ENCODE results near the gene TIE1. TPM values are rescaled to one million over a fixed set of nuclear protein-coding genes. Genes with fewer than 3 reads are reported as not detected.

The TIE1 gene
- total and polyA plus RNA-seq, 9 of the 15 experiments (the other 6 are each of a cell fraction or from before 2014, with no cell fraction given) = 0.07 to 0.49 (median 0.14) TPM; not detected in 4

- TF ChIP-seq PREB (CRISPR knock-in tag; IDR thresholded peaks at IDR 0.05) = no peak
Measured at GRCh38 chr1:43300378-43301094, at the start of gene TIE1 (continued).

GRCh38 chr1:43251024-43251423 lies 49.8 kb upstream of the TIE1 start:
- no peaks in the 10 kb centered on the region for H3K79me2 ChIP-seq (ENCODE audit: control insufficient read depth, insufficient read depth, low read length)
- H3K9me3 ChIP-seq (replicated peaks; ENCODE audit: control insufficient read depth, insufficient read depth, low read depth, low read length) = no peaks in the 10 kb centered on the region; the same call in 1 of the 2 replicates
- H4K20me1 ChIP-seq (replicated peaks; ENCODE audit: control insufficient read depth, insufficient read depth, low read length) = no peaks in the 10 kb centered on the region
- in situ Hi-C loops (cut with MboI) = no loop called here
- DNase-seq (ENCODE audit: extremely low read depth in 1 of 4, low spot score in 3 of 4) (no peak), FAIRE-seq (no peak), ATAC-seq (no peak)
- no peaks in the 10 kb centered on the region for H3K9me1 ChIP-seq (ENCODE audit: control insufficient read depth, insufficient read depth, low read length)
- CTCF ChIA-PET (ENCODE audit: low intra/inter-chr PET ratio) = no interaction called here
- H3K4me1 ChIP-seq (replicated peaks in 1 of 2; ENCODE audit: control insufficient read depth in 2 of 2, insufficient read depth in 2 of 2, low read length in 2 of 2) = no peaks in the 10 kb centered on the region
- no peak for TF ChIP-seq MCM2 (IDR thresholded peaks at IDR 0.05; ENCODE audit: low read depth)
- TF ChIP-seq ZNF124 (CRISPR knock-in tag; IDR thresholded peaks at IDR 0.05) = 0 out of 2 replicates have a peak, but pooled peaks have one; percentile 65
- H3K27me3 ChIP-seq (ENCODE audit: control insufficient read depth in 2 of 2, insufficient read depth in 2 of 2, low read length in 2 of 2) = peaks cover 8 to 30% of the 10 kb centered on the region in 2 experiments; a peak in 4 of 5 replicates
- no peak overlapping the region for H3K27ac ChIP-seq (ENCODE audit: extremely low read depth, low read depth, low read length)
- no peaks in the 10 kb centered on the region for H3K36me3 ChIP-seq (ENCODE audit: control insufficient read depth, insufficient read depth, low read length)
- H3K4me2 ChIP-seq (ENCODE audit: insufficient read depth, low read length) = no peak overlapping the region
- no TSS peak for BruUV-seq (replicated peaks)
- no peak overlapping the region for H3K4me3 ChIP-seq
- POLR2A ChIA-PET = no interaction called here
- WGBS (ENCODE audit: insufficient coverage, low coverage, missing lambda C conversion rate) = 0% methylated on average over 5 of the region's 5 CpGs
- intact Hi-C loops (cut with micrococcal nuclease) = no loop called here
- H2AFZ ChIP-seq (ENCODE audit: low read depth, low read length) = no peak overlapping the region
- no peak overlapping the region for H3K9ac ChIP-seq (ENCODE audit: insufficient read depth in 1 of 2, low read depth in 2 of 2, low read length in 2 of 2)
